PFSK-1 (cell line): ENCODE data around the gene B3GALT4.

ENCODE experiments used
- POLR2AphosphoS5 ChIP-seq: IDR thresholded peaks from 2 replicates; pipeline ENCODE4 v1.6.1; 2012; ENCODE audit warnings: low read depth, mild to moderate bottlenecking, control low read depth, low read length, moderate library complexity
- TAF1 ChIP-seq: IDR thresholded peaks from 2 replicates; pipeline ENCODE4 v1.6.1; 2012; ENCODE audit warnings: low read length, control low read depth, borderline replicate concordance; ENCODE audit not compliant: insufficient read depth
- TF ChIP-seq, protein P1 (sequence below), 2 experiments: IDR thresholded peaks; 2 replicates each; pipeline versions ENCODE4 v1.6.1 to v1.8.0; 2011 to 2012; ENCODE audit warnings: low read depth in 2 of 2, low read length in 2 of 2, control low read depth in 1 of 2, inconsistent platforms in 1 of 2, mild to moderate bottlenecking in 1 of 2, moderate library complexity in 1 of 2; ENCODE audit not compliant: insufficient read depth in 1 of 2

GRCh38 chr6:33295621-33296369, 18.9 kb downstream of the B3GALT4 start:
- no peak for TF ChIP-seq TAF1
- TF ChIP-seq, protein P1, sequence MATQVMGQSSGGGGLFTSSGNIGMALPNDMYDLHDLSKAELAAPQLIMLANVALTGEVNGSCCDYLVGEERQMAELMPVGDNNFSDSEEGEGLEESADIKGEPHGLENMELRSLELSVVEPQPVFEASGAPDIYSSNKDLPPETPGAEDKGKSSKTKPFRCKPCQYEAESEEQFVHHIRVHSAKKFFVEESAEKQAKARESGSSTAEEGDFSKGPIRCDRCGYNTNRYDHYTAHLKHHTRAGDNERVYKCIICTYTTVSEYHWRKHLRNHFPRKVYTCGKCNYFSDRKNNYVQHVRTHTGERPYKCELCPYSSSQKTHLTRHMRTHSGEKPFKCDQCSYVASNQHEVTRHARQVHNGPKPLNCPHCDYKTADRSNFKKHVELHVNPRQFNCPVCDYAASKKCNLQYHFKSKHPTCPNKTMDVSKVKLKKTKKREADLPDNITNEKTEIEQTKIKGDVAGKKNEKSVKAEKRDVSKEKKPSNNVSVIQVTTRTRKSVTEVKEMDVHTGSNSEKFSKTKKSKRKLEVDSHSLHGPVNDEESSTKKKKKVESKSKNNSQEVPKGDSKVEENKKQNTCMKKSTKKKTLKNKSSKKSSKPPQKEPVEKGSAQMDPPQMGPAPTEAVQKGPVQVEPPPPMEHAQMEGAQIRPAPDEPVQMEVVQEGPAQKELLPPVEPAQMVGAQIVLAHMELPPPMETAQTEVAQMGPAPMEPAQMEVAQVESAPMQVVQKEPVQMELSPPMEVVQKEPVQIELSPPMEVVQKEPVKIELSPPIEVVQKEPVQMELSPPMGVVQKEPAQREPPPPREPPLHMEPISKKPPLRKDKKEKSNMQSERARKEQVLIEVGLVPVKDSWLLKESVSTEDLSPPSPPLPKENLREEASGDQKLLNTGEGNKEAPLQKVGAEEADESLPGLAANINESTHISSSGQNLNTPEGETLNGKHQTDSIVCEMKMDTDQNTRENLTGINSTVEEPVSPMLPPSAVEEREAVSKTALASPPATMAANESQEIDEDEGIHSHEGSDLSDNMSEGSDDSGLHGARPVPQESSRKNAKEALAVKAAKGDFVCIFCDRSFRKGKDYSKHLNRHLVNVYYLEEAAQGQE (IDR thresholded peaks at IDR 0.05; ENCODE audit: insufficient read depth in 1 of 2, low read depth in 2 of 2, low read length in 2 of 2), result no peak
- TF ChIP-seq POLR2AphosphoS5, result no peak
